Type B pancreatic cell (in vitro differentiated cells): ENCODE results near the gene ZNF785. TPM values are rescaled to one million over a fixed set of nuclear protein-coding genes. Genes with fewer than 3 reads are reported as not detected.

Experiments
- DNase-seq: peaks from one replicate; pipeline ENCODE4 v3.0.0; 2021; ENCODE audit warnings: mixed read lengths; ENCODE audit not compliant: unreplicated experiment; ENCODE audit errors: extremely low spot score
- H3K27ac Mint-ChIP-seq: 2 replicates; pipeline ENCODE4 v1.8.0; 2021; ENCODE audit warnings: mild to moderate bottlenecking, mixed read lengths
- H3K27me3 Mint-ChIP-seq: 2 replicates; pipeline ENCODE4 v1.8.0; 2021; ENCODE audit warnings: mixed read lengths
- H3K36me3 Mint-ChIP-seq: 2 replicates; pipeline ENCODE4 v1.8.0; 2021; ENCODE audit warnings: mixed read lengths
- H3K4me1 Mint-ChIP-seq: one replicate; pipeline ENCODE4 v1.8.0; 2021; ENCODE audit warnings: mixed read lengths; ENCODE audit not compliant: unreplicated experiment
- H3K4me3 Mint-ChIP-seq: 2 replicates; pipeline ENCODE4 v1.8.0; 2021; ENCODE audit warnings: mild to moderate bottlenecking, mixed read lengths
- H3K9me3 Mint-ChIP-seq: 2 replicates; pipeline ENCODE4 v1.8.0; 2021; ENCODE audit warnings: mixed read lengths
- CTCF ChIP-seq: fragments of 200-600 bp; sonication (generic); conservative IDR thresholded peaks from 2 replicates; pipeline ENCODE4 v1.5.0; 2021; ENCODE audit warnings: antibody characterized with exemption, mild to moderate bottlenecking
- total RNA-seq: library from RNA; stranded (reverse); gene quantifications from 2 replicates; pipeline ENCODE4 v1.2.1, GENCODE V29; 2021; ENCODE audit warnings: low replicate concordance

Gene ZNF785
- total RNA-seq, 1 donor from 2014 or later = 29.1 TPM

- no peak overlapping the region for H3K27ac Mint-ChIP-seq
- no peak for TF ChIP-seq CTCF
- H3K36me3 Mint-ChIP-seq = no peaks in the 10 kb centered on the region
- H3K4me1 Mint-ChIP-seq = peaks cover 12% of the 10 kb centered on the region
- no peak for DNase-seq
- H3K9me3 Mint-ChIP-seq = peaks cover 4% of the 10 kb centered on the region
- no peak overlapping the region for H3K4me3 Mint-ChIP-seq
- H3K27me3 Mint-ChIP-seq = no peaks in the 10 kb centered on the region
Measured at GRCh38 chr16:30623536-30624283, 38.2 kb upstream of the ZNF785 start.

GRCh38 chr16:30622455-30623032 is 37.0 kb upstream of the ZNF785 start:
- TF ChIP-seq CTCF = no peak
- H3K4me1 Mint-ChIP-seq = peaks cover 10% of the 10 kb centered on the region
- no peak overlapping the region for H3K27ac Mint-ChIP-seq
- DNase-seq = no peak
- H3K36me3 Mint-ChIP-seq = no peaks in the 10 kb centered on the region
- H3K9me3 Mint-ChIP-seq = peaks cover 4% of the 10 kb centered on the region
- no peaks in the 10 kb centered on the region for H3K27me3 Mint-ChIP-seq
- H3K4me3 Mint-ChIP-seq = no peak overlapping the region

DNA sequence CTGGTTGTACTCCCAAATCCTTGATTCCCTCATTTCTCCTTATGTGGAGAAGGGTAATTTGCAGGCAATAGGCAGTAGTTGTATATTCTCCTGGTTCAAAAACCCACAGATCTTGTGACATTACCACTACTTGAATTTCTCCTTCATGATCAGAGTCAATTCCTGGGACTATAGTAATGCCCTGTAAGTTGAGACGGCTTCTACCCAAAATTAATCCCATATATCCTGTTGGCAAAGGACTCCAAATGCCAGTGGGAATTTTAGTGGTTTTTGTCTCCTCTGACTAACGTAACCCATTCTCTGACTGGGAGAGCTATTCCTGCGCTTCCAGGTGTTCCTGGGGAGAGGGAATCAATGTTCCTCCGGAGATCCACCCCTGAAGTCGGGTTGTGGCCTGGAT is 36.3 kb upstream of the ZNF785 start:
- no peak for TF ChIP-seq CTCF
- Mint-ChIP-seq H3K9me3 (peaks cover 4% of the 10 kb centered on the region), H3K4me1 (peaks cover 10% of the 10 kb centered on the region), H3K27me3 (no peaks in the 10 kb centered on the region), H3K27ac (no peak overlapping the region), H3K36me3 (no peaks in the 10 kb centered on the region), H3K4me3 (no peak overlapping the region)
- no peak for DNase-seq

GRCh38 chr16:30620169-30620568 is 34.7 kb upstream of the ZNF785 start:
- no peak for TF ChIP-seq CTCF
- no peak for DNase-seq
- no peak overlapping the region for H3K4me3 Mint-ChIP-seq
- no peaks in the 10 kb centered on the region for H3K27me3 Mint-ChIP-seq
- peaks cover 10% of the 10 kb centered on the region for H3K4me1 Mint-ChIP-seq
- no peak overlapping the region for H3K27ac Mint-ChIP-seq
- H3K36me3 Mint-ChIP-seq = no peaks in the 10 kb centered on the region
- peaks cover 4% of the 10 kb centered on the region for H3K9me3 Mint-ChIP-seq

GRCh38 chr16:30619638-30620037 is 34.1 kb upstream of the ZNF785 start:
- Mint-ChIP-seq H3K36me3 (no peaks in the 10 kb centered on the region), H3K27me3 (no peaks in the 10 kb centered on the region), H3K4me1 (peaks cover 10% of the 10 kb centered on the region), H3K27ac (no peak overlapping the region), H3K4me3 (no peak overlapping the region), H3K9me3 (peaks cover 4% of the 10 kb centered on the region)
- no peak for DNase-seq
- no peak for TF ChIP-seq CTCF
